ENCODE results near the gene NAPG.
"Not testable (repeated sequence)": the region's sequence is repeated elsewhere in the genome, so short reads cannot be mapped to it uniquely, and the experiment has no call there.

NAPG gene

DNA sequence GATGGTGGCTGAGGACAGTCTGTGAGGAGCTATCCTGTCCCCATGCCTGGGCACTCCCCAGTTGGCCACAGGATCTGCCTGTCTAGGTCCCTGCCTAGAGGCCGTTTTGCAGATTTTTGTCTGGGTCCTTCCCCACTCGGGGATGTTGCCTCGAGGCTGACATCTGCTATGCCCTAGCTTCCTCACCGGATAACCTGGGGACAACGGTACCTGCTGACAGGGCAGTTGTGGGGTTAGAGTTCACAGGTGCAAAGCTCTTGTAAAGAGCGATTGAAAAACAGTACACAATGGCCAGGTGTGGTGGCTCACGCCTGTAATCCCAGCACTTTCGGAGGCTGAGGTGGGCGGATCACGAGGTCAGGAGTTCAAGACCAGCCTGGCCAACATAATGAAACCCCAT, 30.4 kb downstream of the NAPG start:
- not testable (repeated sequence) for DNase-seq

DNA sequence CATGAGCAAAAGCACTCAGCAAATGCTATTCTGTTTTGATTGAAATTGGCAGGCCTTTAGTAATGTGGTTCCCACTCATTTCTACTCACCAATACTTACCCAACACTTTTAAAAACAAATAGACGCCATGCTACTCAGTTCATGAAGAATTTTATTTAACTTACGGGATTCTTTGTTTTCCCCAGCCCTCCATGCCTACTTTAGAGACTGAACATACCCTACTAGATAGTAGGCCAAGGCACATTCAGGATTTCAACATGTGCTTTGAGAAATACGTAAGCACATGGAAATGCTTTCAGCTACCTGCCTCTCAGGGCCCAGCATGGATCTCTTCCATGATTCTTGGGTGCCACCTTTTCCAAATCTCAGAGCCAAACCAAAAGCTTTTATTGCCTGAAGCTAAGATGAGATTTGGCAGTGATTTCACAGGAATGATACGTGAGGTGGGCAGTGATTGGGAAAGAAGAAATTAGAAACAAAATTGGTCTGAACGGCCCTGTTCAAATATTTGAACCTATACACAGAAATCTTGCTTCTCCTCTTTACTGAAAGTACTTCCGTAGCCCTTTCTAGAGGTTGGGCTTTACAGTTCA, 31.4 kb downstream of the NAPG start:
- no peak for DNase-seq

DNA sequence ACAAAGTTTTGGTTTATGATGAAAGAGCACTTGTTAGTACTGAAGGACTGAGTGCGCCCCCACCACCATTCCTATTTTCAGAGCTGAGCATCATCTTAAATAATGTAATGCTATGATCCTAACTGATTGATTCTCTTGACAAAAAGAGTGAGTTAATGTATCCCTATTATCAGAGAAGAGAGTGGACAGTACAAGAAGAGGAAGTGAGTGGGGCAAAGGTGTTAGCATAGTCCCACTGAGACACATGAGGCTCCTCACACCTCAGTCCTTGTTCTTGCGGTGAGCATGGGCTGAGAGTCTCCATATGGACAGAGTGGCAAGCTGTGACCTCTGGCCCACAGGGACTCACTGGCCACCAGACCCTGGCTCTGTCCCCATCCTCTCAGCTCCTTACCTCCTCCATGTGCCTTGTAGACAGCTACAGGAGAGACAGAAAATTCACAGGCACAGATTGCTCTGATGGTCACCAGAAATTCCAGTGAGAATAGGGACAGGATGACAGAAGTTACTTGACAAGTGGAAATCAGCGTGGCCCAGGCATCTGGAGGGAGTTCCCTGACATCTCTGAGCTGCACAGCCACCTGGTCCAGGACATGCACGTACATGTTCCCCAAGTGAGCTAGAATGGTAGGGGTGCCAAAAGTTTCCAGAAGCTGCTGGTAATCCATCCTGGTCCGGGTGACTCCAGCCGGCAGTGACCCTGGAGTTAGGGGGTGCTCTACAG, 32.6 kb downstream of the NAPG start:
- no peak for DNase-seq

DNA sequence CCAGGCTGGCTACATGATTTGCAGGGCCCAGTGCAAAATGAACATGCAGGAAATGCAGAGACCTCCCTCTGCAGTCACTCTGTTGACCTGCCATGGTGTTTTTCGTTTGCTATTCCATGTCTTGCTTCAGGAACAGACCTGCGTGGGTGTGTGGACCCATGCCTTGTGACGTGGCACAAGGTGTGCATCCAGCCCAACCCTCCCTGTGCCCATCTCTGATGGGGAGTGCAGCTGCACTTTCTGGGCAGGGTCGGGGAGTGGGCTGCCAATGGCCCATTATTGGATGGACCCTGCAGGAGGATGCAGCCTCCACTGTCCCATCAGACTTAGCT, 33.1 kb downstream of the NAPG start:
- no peak for DNase-seq

DNA sequence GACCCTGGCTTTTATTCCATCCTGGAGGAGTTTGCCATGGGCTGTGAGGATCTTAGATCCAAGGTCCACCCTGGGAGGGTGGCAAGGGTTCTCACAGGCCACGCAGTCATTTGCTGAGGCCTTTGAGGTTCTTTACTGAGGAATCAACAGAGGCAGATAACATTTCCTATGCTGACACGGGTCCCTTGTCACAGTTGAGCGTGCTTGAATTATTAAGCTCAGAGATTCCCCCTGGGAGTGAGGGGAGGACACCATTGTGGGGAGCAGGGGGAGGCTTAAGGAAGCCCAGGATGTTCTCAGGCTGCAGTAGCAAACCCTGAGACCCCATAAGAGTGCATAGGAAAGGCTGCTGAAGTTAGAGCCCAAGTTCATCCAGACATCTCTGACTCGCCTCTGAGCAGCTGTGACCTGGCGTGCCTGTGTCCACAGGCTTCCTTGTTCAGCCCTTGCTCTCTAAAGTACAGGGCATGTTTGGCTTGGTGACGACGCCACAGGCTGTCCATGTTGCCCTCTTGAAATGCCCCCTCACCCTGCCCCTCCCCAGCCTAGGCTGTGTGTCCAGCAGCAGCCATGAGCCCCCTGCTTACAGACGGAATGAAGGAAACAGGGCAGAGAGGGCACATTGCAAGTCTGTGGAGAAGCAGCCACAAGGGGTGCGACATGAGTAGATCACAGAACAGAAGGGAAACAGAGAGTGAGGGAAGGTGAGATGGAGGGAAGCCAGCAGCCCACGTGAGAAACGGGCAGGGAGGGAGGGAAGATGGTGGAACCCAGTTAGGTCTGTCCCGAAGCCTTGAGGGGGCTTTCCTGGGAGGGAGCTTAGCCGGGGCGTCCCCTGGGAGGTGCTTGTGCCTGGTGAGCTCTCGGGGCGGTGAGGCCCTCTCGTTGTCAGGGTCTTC, 34.0 kb downstream of the NAPG start:
- no peak for DNase-seq

DNA sequence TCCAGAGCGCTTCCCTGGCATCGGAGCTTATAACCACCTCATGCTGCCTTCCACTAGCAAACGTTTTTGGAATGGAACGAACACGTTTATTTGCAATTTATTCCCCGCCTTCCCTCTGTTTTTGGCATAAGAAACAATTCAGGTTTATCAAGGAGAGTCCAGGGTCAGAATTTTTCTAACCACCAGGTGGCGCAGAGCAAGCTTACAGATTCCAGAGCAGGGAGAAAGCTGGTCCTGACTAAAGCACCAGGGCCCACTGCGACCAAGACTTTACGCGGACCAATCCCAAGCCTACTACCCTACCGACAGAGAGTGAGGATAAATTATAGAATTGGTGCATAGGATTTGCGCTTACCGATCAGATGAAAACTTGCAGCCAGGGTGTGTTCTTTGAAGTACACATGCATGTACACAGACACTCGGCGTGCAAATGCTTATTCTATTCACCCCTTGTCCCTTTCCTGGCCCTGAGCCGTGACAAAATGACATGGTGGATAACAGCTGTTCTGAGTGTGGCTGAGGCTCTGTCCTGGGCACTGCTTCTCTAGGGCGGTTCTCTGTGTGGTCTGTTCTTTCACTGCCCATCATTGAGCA, 34.7 kb downstream of the NAPG start:
- DNase-seq, result peak in 1 of 2 experiments; percentile 36

DNA sequence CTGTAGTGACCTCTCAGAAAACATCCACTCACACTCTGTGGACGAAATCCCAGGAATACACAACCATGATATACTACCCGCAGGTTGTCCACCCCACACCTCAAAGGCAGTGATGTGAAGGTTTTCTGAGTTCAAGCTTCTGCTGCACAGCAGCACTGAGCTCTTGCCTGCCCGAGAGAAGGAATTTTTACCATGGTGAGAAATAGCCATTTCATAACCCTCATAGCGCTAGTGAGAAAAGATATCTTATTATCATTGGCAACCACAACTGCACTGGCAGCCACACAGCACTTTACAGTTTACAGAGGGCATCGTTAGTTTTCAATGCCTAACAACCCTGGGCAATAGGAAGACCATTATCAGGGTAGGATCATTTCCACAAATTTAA, 36.9 kb downstream of the NAPG start:
- DNase-seq, result no peak

DNA sequence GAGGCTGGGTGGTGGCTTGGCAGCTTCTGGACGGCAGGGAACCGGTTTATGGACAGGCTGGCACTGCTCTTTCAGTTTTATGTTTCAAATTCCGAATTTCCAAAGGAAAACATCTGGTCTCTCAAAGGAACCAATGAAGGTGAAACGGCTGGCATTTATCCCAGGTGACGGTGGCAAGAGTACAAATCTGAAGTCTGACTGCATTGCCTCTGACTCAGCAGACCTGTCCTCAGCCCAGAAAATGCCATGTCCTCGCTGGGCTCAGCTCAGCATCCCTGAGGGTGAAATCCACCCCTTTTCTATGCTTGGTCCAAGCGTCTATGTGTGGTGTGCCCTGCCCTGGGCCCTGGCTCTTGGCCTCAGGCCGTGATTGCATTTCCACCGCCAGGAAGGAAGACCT, 38.1 kb downstream of the NAPG start:
- DNase-seq, result no peak

DNA sequence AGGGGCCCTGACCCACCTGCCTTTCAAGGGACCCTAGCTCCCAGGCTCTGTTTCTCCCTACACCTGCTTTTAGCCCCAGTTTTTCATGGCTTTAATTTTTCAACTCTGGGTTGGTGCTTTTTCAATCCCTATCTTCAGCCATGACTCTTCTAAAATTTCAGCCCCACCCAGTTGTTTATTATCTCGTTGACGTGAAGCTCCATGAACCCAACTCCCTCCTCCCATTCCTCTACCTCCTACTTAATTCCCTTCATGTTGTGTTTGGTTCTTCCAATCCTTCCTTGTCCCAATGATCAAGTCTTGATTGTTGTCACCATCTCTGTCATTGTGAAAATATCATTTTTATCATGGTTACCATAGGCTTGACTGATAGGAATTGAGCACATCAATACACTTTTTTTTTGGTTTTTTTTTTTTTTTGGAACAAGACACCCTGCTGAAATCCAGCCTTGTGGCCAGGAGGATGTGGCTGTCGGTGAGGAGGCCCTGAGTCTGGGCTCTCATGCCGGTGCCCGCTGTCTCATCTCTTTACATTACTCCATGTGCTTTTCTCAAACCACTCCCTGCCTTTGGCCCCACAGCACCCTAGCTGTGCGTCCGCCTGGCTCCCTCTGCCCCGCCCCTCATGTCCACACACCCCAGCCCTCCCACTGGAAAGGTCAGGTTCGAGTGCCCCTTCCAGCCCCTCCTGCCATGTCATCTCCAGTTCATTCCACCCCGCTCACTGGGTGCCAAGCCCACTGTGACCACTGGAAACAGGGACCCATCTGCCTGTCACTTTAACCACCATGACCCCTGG, 39.3 kb downstream of the NAPG start:
- DNase-seq, result no peak

DNA sequence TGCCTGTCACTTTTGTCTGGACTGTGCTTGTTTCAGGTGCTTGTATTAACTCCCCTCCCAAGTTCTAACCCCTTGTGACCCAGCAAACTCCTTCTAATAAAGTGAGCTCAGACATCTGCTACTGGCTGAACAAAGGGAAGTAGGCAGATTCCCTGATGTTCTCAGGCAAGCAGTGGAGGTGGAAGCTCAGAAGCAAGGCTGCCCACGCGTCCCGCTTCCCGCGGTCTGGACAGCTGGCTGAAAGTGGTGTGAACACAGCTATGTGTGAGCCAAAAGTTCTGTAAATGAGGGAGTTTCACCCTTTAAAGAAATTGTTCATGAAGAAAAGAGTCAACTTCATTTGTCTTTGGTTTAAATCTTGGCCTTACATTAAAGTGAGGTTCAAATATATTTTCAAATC, 40.0 kb downstream of the NAPG start:
- no peak for DNase-seq

DNA sequence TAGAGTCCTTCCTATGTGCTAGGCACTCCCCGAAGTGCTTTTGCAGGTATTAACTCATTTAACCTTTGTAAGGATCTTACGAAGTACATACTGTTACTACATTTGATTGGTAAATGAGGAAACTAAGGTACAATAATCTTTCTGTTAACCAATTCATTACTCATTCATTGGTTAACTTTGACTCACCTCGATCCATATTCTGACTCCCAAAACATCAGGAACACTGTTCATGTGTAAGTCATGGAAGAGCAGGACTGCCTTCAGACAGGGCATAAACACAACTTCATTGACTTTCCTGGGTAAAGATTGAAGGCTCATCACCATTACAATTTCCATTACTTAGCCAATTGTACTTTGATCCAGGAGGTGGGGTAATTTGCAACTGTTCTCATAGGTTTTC, 40.6 kb downstream of the NAPG start:
- no peak for DNase-seq

DNA sequence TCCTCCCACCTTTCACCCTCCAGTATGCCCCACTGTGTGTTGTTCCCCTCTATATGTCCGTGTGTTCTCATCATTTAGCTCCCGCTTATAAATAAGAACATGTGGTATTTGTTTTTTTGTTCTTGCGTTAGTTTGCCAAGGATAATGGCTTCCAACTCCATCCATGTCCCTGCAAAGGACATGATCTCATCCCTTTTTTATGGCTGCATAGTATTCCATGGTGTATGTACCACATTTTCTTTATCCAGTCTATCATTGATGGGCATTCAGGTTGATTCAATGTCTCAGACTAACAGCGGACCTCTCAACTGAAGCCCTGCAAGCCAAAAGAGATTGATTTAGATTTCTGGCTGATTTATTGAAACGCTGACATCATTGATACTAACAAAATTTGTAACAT, 44.1 kb downstream of the NAPG start:
- DNase-seq, result not testable (repeated sequence)

DNA sequence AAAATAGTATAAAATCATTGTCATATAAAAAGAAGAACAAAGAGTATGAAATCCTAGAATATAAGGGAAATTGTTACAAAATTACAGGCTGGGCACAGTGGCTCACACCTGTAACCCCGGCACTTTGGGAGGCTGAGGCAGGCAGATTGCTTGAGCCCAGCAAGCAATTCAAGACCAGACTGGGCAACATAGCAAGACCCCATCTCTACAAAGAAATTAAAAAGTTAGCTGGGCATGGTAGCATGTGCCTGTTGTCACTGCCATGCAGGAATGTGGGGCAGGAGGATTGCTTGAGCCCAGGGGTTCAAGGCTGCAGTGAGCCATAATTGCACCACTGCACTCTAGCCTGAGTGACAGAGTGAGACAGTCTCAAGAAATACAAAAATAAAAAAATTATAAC, 44.8 kb downstream of the NAPG start:
- no peak for DNase-seq

DNA sequence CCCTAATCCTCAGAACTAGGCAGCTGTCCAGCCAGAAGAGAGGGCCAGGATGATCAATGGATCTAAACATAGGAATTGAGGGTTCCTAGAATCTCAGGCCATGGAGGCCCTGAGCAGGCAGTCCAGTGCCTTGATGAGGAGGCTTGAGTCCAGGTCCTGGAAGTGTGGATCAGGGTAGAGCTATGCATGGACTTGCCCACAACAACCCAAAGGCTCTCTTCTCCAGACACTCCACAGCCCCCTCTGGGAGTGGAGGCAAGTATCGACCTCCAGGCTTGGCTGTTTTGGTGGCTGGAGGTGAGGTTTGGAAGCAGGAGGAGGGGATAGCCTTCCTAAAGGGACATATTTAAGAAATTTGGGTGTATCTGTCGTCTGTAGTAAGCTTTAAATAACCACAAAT, 45.7 kb downstream of the NAPG start:
- DNase-seq, result no peak

DNA sequence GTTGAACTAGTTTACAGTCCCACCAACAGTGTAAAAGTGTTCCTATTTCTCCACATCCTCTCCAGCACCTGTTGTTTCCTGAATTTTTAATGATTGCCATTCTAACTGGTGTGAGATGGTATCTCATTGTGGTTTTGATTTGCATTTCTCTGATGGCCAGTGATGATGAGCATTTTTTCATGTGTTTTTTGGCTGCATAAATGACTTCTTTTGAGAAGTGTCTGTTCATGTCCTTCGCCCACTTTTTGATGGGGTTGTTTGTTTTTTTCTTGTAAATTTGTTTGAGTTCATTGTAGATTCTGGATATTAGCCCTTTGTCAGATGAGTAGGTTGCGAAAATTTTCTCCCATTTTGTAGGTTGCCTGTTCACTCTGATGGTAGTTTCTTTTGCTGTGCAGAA, 47.4 kb downstream of the NAPG start:
- not testable (repeated sequence) for DNase-seq

DNA sequence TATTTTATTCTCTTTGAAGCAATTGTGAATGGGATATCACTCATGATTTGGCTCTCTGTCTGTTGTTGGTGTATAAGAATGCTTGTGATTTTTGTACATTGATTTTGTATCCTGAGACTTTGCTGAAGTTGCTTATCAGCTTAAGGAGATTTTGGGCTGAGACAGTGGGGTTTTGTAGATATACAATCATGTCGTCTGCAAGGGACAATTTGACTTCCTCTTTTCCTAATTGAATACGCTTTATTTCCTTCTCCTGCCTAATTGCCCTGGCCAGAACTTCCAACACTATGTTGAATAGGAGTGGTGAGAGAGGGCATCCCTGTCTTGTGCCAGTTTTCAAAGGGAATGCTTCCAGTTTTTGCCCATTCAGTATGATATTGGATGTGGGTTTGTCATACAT, 48.6 kb downstream of the NAPG start:
- not testable (repeated sequence) for DNase-seq

DNA sequence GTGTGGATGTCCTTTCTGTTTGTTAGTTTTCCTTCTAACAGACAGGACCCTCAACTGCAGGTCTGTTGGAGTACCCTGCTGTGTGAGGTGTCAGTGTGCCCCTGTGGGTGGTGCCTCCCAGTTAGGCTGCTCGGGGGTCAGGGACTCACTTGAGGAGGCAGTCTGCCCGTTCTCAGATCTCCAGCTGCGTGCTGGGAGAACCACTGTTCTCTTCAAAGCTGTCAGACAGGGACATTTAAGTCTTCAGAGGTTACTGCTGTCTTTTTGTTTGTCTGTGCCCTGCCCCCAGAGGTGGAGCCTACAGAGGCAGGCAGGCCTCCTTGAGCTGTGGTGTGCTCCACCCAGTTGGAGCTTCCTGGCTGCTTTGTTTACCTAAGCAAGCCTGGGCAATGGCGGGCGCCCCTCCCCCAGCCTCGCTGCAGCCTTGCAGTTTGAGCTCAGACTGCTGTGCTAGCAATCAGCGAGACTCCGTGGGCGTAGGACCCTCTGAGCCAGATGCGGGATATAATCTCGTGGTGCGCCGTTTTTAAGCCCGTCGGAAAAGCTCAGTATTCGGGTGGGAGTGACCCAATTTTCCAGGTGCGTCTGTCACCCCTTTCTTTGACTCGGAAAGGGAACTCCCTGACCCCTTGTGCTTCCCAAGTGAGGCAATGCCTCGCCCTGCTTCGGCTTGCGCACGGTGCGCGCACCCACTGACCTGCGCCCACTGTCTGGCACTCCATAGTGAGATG, 52.2 kb downstream of the NAPG start:
- not testable (repeated sequence) for DNase-seq

DNA sequence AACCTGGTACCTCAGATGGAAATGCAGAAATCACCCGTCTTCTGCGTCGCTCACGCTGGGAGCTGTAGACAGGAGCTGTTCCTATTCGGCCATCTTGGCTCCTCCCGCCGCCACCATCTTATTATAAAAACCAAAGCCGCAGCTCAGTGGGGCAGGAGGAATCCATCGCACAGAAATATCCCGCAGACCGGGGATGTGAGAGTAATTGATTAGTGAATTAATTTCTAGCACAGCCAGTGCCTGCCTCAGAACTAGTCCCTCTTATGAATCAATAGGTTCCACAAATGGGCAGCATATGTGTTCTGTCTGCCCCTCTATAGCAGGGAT, 52.7 kb downstream of the NAPG start:
- not testable (repeated sequence) for DNase-seq

DNA sequence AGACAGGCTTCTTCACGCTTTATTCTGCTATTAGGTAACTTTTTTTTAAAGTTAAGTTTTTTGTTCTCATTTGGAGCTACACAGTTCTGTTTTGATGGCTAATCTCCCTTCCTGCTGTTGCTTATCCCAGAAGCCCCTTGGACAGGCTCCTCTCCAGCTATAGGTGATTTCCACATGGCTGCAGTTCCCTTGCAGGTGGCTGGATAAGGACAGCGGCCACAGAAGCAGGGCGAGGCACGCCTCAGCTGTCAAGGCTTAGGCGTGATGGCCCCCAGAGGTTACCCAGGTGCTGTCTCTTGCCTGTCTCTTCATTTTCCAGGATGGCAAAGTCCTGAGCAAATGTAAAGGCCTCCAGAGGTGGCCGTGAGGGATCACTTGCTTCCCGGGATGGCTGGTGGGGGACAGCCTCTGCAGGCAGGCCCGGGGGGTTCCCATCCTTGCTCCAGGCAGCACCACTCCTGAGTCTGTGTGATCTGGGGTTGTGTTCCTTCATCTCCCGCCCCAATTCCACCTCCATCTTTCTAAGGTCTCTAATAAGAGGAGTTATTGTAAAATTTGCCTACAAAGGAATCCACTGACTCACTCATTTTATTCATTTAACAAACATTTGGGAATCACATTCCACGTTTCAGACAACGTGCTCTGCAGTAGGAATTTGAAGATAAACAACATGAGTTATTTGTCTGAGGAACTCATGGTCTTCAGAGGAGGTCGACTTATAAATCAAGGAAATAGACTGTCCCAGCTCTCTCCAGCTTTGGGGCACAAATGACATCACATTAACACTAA, 53.4 kb downstream of the NAPG start:
- no peak for DNase-seq

DNA sequence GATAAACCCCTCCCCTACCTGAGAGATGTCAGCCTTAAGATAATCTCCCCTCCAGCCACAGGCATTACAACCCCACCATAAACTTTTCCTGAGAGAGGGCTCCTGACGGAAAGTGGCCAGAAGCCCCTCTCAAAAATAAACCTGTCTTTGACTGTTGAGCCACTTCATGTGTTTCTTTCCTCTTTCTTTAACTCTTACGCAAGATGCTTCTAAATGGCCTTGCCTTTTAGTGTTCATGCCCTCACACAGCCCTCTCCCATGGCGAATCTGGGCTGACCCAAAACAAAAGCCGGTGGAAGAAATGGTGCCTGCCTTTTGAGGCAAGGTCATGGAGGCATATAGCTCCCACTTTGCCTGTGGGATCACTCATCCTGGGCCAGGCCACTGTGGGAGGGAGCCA, 54.4 kb downstream of the NAPG start:
- DNase-seq, result no peak

DNA sequence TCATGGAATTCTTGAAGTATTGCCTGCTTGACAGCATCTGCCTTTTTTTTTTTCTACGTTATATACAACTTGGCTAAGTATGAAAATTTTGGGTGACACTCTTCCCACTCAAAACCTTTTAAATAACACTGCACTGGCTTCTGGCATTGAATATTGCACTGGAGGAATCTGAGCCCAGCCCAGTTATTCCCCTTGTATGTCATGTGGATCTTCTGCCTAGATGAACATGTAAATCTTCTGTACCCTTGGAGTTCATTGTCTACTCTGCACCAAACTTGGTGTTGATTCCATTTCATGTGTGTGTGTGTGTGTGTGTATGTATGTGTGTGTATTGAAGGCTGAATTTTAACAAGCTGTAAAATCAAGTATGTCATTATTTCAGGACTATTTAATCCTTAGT, 59.4 kb downstream of the NAPG start:
- DNase-seq, result no peak
